IMR-90 (cell line): Measurements from ENCODE around the gene HCRTR2. TPM values are rescaled to one million over a fixed set of nuclear protein-coding genes. Genes with fewer than 3 reads are reported as not detected.

Experiments used
- ATAC-seq: fragments of 200-7000 bp; cut with Tn5 transposase; 2 replicates; pipeline ENCODE4 v1.9.1; 2020; ENCODE audit warnings: low read depth, mild to moderate bottlenecking, moderate library complexity
- BruUV-seq: library from RNA; stranded (reverse); fragments of 400-500 nt; replicated peaks from 2 replicates; lab custom pipeline; 2021; lab: Mats Ljungman, UMichigan
- CTCF ChIA-PET: fragments of 300-600 bp; formaldehyde crosslinking; extraction: SDS; loops from one replicate; lab custom pipeline; 2021; ENCODE audit warnings: antibody characterized with exemption; lab: Yijun Ruan, JAX
- POLR2A ChIA-PET: fragments of 300-600 bp; sonication (Branson Sonifier 250); formaldehyde crosslinking; loops from one replicate; lab custom pipeline; 2022; ENCODE audit warnings: antibody characterized with exemption; ENCODE audit not compliant: unreplicated experiment; lab: Charles Lee
- DNase-seq: peaks from one replicate; pipeline ENCODE4 v3.0.0; 2013
- H2AFZ ChIP-seq: replicated peaks from 2 replicates; pipeline ENCODE3; 2013; ENCODE audit warnings: low read length, mild to moderate bottlenecking; ENCODE audit not compliant: poor library complexity
- H2AK5ac ChIP-seq: 2 replicates; pipeline ENCODE4 v1.6.1; 2013; ENCODE audit warnings: low read depth, low read length, inconsistent platforms
- H2AK9ac ChIP-seq: replicated peaks from 2 replicates; pipeline ENCODE3; 2013; ENCODE audit warnings: mild to moderate bottlenecking, low read depth, low read length, moderate library complexity; ENCODE audit not compliant: poor library complexity
- H2BK120ac ChIP-seq: 2 replicates; pipeline ENCODE4 v1.6.1; 2013; ENCODE audit warnings: low read depth, low read length, inconsistent platforms
- H2BK15ac ChIP-seq: 3 replicates; pipeline ENCODE4 v1.6.1; 2013; ENCODE audit warnings: low read depth, low read length, inconsistent platforms
- H2BK20ac ChIP-seq: 2 replicates; pipeline ENCODE4 v1.6.1; 2013; ENCODE audit warnings: low read depth, mild to moderate bottlenecking, inconsistent platforms, low read length, moderate library complexity
- H2BK5ac ChIP-seq: 2 replicates; pipeline ENCODE4 v1.6.1; 2013; ENCODE audit warnings: mild to moderate bottlenecking, low read depth, low read length, inconsistent platforms; ENCODE audit not compliant: poor library complexity, severe bottlenecking
- H3K14ac ChIP-seq: replicated peaks from 2 replicates; pipeline ENCODE4 v1.6.1; 2013; ENCODE audit warnings: low read depth, low read length, inconsistent platforms
- H3K18ac ChIP-seq: 2 replicates; pipeline ENCODE4 v1.6.1; 2013; ENCODE audit warnings: low read depth, low read length, control low read depth
- H3K23ac ChIP-seq: 2 replicates; pipeline ENCODE4 v1.6.1; 2013; ENCODE audit warnings: low read depth, low read length, inconsistent platforms
- H3K27ac ChIP-seq: 2 replicates; pipeline ENCODE4 v1.5.1; 2013; ENCODE audit warnings: mild to moderate bottlenecking, control low read depth, low read length; ENCODE audit not compliant: insufficient read depth
- H3K27me3 ChIP-seq: 2 replicates; pipeline ENCODE4 v1.6.1; 2013; ENCODE audit warnings: low read length; ENCODE audit not compliant: control insufficient read depth, insufficient read depth
- H3K36me3 ChIP-seq: 2 replicates; pipeline ENCODE4 v1.6.1; 2013; ENCODE audit warnings: low read length, mixed read lengths; ENCODE audit not compliant: control insufficient read depth, insufficient read depth
- H3K4ac ChIP-seq: 2 replicates; pipeline ENCODE4 v1.6.1; 2013; ENCODE audit warnings: low read depth, low read length, inconsistent platforms
- H3K4me1 ChIP-seq: 2 replicates; pipeline ENCODE4 v1.6.1; 2013; ENCODE audit warnings: low read length, mixed read lengths; ENCODE audit not compliant: control insufficient read depth, insufficient read depth
- H3K4me2 ChIP-seq: 2 replicates; pipeline ENCODE4 v1.6.1; 2013; ENCODE audit warnings: low read depth, mild to moderate bottlenecking, control low read depth, low read length, moderate library complexity
- H3K4me3 ChIP-seq: 2 replicates; pipeline ENCODE4 v1.5.1; 2013; ENCODE audit warnings: low read depth, mild to moderate bottlenecking, control low read depth, low read length, moderate library complexity; ENCODE audit not compliant: insufficient read depth
- H3K56ac ChIP-seq: 2 replicates; pipeline ENCODE4 v1.6.1; 2013; ENCODE audit warnings: low read length, inconsistent platforms; ENCODE audit not compliant: insufficient read depth; ENCODE audit errors: extremely low read depth
- H3K79me1 ChIP-seq, 2 experiments: 2 replicates each; pipeline ENCODE4 v1.6.1; 2013; ENCODE audit warnings: low read length in 2 of 2, inconsistent platforms in 1 of 2, low read depth in 1 of 2
- H3K9ac ChIP-seq: 2 replicates; pipeline ENCODE4 v1.6.1; 2013; ENCODE audit warnings: low read depth, low read length, control low read depth
- H3K9me1 ChIP-seq: 2 replicates; pipeline ENCODE4 v1.6.1; 2013; ENCODE audit warnings: low read length, inconsistent platforms; ENCODE audit not compliant: insufficient read depth
- H3K9me3 ChIP-seq: 2 replicates; pipeline ENCODE4 v1.6.1; 2013; ENCODE audit warnings: low read length; ENCODE audit not compliant: control insufficient read depth, insufficient read depth
- H4K20me1 ChIP-seq: 2 replicates; pipeline ENCODE4 v1.6.1; 2013; ENCODE audit warnings: low read length, inconsistent platforms; ENCODE audit not compliant: insufficient read depth
- H4K5ac ChIP-seq: 2 replicates; pipeline ENCODE4 v1.6.1; 2013; ENCODE audit warnings: mild to moderate bottlenecking, low read depth, low read length, control low read depth
- H4K8ac ChIP-seq, 2 experiments: 2 replicates each; pipeline ENCODE4 v1.6.1; 2013; ENCODE audit warnings: low read depth in 2 of 2, low read length in 2 of 2, control low read depth in 1 of 2, inconsistent platforms in 1 of 2
- H4K91ac ChIP-seq: 2 replicates; pipeline ENCODE4 v1.6.1; 2013; ENCODE audit warnings: low read depth, low read length, inconsistent platforms; ENCODE audit not compliant: insufficient read depth
- BHLHE40 ChIP-seq: fragments of 150-350 bp; IDR thresholded peaks from 2 replicates; pipeline ENCODE4 v1.6.1; 2016; ENCODE audit warnings: mild to moderate bottlenecking, low read depth, low read length
- CEBPB ChIP-seq: IDR thresholded peaks from 2 replicates; pipeline ENCODE4 v1.6.1; 2012; ENCODE audit warnings: low read depth, low read length, improper control_type of control experiment
- CHD1 ChIP-seq: IDR thresholded peaks from 2 replicates; pipeline ENCODE4 v1.6.1; 2012; ENCODE audit warnings: low read depth, low read length, improper control_type of control experiment
- FOS ChIP-seq: fragments of 150-350 bp; IDR thresholded peaks from 2 replicates; pipeline ENCODE4 v1.6.1; 2016; ENCODE audit warnings: low read depth, low read length
- MAFK ChIP-seq: IDR thresholded peaks from 2 replicates; pipeline ENCODE4 v1.6.1; 2012; ENCODE audit warnings: low read depth, low read length, improper control_type of control experiment
- MAZ ChIP-seq: IDR thresholded peaks from 2 replicates; pipeline ENCODE4 v1.6.1; 2012; ENCODE audit warnings: low read depth, mild to moderate bottlenecking, low read length, improper control_type of control experiment, moderate library complexity, borderline replicate concordance
- MXI1 ChIP-seq: IDR thresholded peaks from 2 replicates; pipeline ENCODE4 v1.6.1; 2012; ENCODE audit warnings: low read depth, mild to moderate bottlenecking, low read length, moderate library complexity, borderline replicate concordance
- NFE2L2 ChIP-seq: fragments of 150-350 bp; IDR thresholded peaks from 2 replicates; pipeline ENCODE4 v1.6.1; 2016; ENCODE audit warnings: low read depth, mild to moderate bottlenecking, low read length
- RAD21 ChIP-seq: IDR thresholded peaks from 2 replicates; pipeline ENCODE4 v1.6.1; 2012; ENCODE audit warnings: low read length, improper control_type of control experiment
- RCOR1 ChIP-seq: IDR thresholded peaks from 2 replicates; pipeline ENCODE4 v1.6.1; 2012; ENCODE audit warnings: mild to moderate bottlenecking, low read length, improper control_type of control experiment; ENCODE audit not compliant: insufficient replicate concordance
- USF2 ChIP-seq: fragments of 150-350 bp; IDR thresholded peaks from 2 replicates; pipeline ENCODE4 v1.6.1; 2017; ENCODE audit warnings: mild to moderate bottlenecking, antibody characterized with exemption, low read length, low read depth
- dilution Hi-C: fragments of 300-500 bp; cut with HindIII; formaldehyde crosslinking; loops from one replicate; pipeline ENCODE4 v1.14.3; 2018; ENCODE audit warnings: low sequenced_read_pairs; ENCODE audit not compliant: unreplicated experiment
- in situ Hi-C: fragments of 300-500 bp; cut with MboI; formaldehyde crosslinking; loops from 3 replicates; pipeline ENCODE4 v1.14.3; 2019; ENCODE audit warnings: low sequenced_read_pairs, inconsistent platforms, mixed read lengths
- intact Hi-C: fragments of 100-400 bp; cut with micrococcal nuclease; formaldehyde crosslinking; loops from 2 replicates; pipeline ENCODE4 v1.10.0; 2022
- polyA plus RNA-seq, 3 experiments: library from polyadenylated mRNA; depleted of rRNA; stranded (reverse); fragments of >200 nt; gene quantifications; 2 replicates each; pipeline ENCODE4 v1.2.3, GENCODE V29; 2012; ENCODE audit warnings: low replicate concordance in 1 of 3
- total RNA-seq: library from RNA; depleted of rRNA; stranded (reverse); fragments of >200 nt; gene quantifications from 2 replicates; pipeline ENCODE4 v1.2.3, GENCODE V29; 2012

HCRTR2 gene
- total and polyA plus RNA-seq, 2 of the 4 experiments (the other 2 are of a cell fraction) = not detected

DNA sequence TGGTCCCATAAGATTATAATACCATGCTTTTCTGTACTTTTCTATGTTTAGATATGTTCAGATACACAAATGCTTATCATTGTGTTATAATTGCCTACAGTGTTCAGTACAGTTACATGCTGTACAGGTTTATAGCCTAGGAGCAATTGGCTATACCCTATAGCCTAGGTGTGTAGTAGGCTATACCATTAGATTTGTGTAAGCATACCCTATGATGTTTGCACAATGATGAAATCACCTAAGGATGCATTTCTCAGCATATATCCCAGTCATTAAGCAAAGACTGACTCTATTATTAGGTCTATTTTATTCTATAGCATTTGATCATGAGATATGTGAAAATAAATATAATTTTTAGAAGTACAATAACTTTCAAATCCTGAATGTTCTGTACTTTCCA is 36.6 kb downstream of the HCRTR2 start:
- H3K4me1 ChIP-seq = no peaks in the 10 kb centered on the region
- in situ Hi-C loops = no loop called here
- no peak overlapping the region for H4K91ac ChIP-seq
- no peak overlapping the region for H2AK5ac ChIP-seq
- H2AFZ ChIP-seq = no peak overlapping the region
- no peak overlapping the region for H2BK120ac ChIP-seq
- TF ChIP-seq FOS (no peak), MAFK (no peak), RAD21 (no peak), NFE2L2 (no peak), RCOR1 (no peak), USF2 (no peak), CHD1 (no peak), BHLHE40 (no peak), MAZ (no peak), MXI1 (no peak), CEBPB (no peak)
- no peak overlapping the region for H4K8ac ChIP-seq
- no peak overlapping the region for H3K56ac ChIP-seq
- H3K36me3 ChIP-seq = no peaks in the 10 kb centered on the region
- H2BK20ac ChIP-seq = no peak overlapping the region
- H3K18ac ChIP-seq = no peak overlapping the region
- H3K4me2 ChIP-seq = no peak overlapping the region
- H3K9me1 ChIP-seq = no peaks in the 10 kb centered on the region
- H4K5ac ChIP-seq = no peak overlapping the region
- no peaks in the 10 kb centered on the region for H3K79me1 ChIP-seq
- dilution Hi-C loops = no loop called here
- no peaks in the 10 kb centered on the region for H3K9me3 ChIP-seq
- no peak overlapping the region for H3K14ac ChIP-seq
- no peak overlapping the region for H3K23ac ChIP-seq
- no peaks in the 10 kb centered on the region for H4K20me1 ChIP-seq
- ChIA-PET CTCF (no interaction called here), POLR2A (no interaction called here)
- no peaks in the 10 kb centered on the region for H3K27me3 ChIP-seq
- no peak overlapping the region for H2AK9ac ChIP-seq
- no peak overlapping the region for H3K9ac ChIP-seq
- H3K4me3 ChIP-seq = no peak overlapping the region
- no peak overlapping the region for H3K4ac ChIP-seq
- H3K27ac ChIP-seq = no peak overlapping the region
- H2BK5ac ChIP-seq = no peak overlapping the region
- no peak for DNase-seq
- intact Hi-C loops = no loop called here
- no TSS peak for BruUV-seq
- no peak for ATAC-seq
- H2BK15ac ChIP-seq = no peak overlapping the region
